Measurements from ENCODE around the gene TTC13.

Gene TTC13

GRCh38 chr1:230971771-230972170 is 6.9 kb downstream of the TTC13 start:
- TF ChIP-seq, protein P1, sequence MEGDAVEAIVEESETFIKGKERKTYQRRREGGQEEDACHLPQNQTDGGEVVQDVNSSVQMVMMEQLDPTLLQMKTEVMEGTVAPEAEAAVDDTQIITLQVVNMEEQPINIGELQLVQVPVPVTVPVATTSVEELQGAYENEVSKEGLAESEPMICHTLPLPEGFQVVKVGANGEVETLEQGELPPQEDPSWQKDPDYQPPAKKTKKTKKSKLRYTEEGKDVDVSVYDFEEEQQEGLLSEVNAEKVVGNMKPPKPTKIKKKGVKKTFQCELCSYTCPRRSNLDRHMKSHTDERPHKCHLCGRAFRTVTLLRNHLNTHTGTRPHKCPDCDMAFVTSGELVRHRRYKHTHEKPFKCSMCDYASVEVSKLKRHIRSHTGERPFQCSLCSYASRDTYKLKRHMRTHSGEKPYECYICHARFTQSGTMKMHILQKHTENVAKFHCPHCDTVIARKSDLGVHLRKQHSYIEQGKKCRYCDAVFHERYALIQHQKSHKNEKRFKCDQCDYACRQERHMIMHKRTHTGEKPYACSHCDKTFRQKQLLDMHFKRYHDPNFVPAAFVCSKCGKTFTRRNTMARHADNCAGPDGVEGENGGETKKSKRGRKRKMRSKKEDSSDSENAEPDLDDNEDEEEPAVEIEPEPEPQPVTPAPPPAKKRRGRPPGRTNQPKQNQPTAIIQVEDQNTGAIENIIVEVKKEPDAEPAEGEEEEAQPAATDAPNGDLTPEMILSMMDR (conservative IDR thresholded peaks at IDR 0.05; ENCODE audit: low read depth, low read length): no peak
- no peak overlapping the region for H3K4me3 ChIP-seq (ENCODE audit: low read length)
- no peak for DNase-seq (ENCODE audit: low read depth)

DNA sequence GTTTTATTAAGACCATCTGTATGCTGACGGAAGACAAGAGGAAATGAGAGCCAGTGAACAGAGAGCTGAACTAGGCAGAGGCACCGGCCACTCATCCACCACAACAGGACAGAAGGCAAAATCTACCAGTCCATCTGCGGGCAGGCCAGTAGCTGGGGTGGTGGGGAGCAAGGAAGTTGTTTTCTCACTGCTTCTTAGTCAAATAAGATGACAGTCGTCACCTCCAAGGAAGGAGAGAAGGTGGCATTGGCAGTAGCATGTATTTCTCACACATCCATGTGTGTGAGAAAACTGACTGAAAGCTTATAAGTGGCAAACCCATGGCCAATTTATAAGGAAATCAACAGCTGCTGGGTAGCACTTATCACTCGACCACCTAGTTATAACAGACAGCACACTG is 8.2 kb downstream of the TTC13 start:
- TF ChIP-seq, protein P1 (conservative IDR thresholded peaks at IDR 0.05; ENCODE audit: low read depth, low read length): no peak
- no peak for DNase-seq (ENCODE audit: low read depth)
- no peak overlapping the region for H3K4me3 ChIP-seq (ENCODE audit: low read length)

DNA sequence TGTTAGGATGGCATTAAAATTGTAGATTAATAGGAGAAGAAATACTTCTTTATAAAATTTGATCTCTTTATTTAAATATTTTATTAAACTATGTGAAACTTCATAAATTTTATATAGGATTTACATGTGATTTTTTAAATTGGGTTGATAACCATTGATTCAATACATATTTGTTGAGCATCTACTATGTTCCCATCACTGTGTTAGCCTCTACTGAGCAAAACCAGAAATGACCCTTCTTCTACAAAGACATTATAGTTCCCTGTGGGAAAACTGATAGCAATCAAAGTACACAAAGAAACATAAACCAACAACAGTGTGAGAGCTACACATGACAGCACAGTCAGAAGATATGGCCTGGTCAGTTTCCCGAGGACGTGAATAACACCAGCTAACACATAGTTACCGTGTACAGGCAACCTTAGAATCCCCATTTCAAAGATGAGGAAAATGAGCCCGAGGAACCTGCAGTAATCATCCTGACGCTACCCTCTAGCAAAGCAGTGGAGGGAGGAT is 12.2 kb downstream of the TTC13 start:
- H3K4me3 ChIP-seq (ENCODE audit: low read length): no peak overlapping the region
- TF ChIP-seq, protein P1 (conservative IDR thresholded peaks at IDR 0.05; ENCODE audit: low read depth, low read length): no peak
- no peak for DNase-seq (ENCODE audit: low read depth)

DNA sequence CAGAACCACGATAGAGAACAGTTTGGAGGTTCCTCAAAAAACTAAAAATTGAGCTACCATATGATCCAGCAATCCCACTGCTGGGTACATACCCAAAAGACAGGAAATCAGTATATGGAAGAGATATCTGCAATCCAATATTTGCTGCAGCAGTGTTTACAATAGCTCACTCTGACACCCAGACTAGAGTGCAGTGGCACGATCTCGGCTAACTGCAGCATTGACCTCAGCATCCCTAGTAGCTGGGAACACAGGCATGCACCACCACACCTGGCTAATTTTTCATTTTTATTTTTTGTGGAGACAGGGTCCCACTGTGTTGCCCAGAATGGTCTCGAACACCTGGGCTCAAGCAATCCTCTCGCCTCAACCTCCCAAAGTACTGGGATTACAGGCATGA is 13.1 kb downstream of the TTC13 start:
- TF ChIP-seq, protein P1 (conservative IDR thresholded peaks at IDR 0.05; ENCODE audit: low read depth, low read length): no peak
- H3K4me3 ChIP-seq (ENCODE audit: low read length): no peak overlapping the region
- DNase-seq (ENCODE audit: low read depth): no peak

DNA sequence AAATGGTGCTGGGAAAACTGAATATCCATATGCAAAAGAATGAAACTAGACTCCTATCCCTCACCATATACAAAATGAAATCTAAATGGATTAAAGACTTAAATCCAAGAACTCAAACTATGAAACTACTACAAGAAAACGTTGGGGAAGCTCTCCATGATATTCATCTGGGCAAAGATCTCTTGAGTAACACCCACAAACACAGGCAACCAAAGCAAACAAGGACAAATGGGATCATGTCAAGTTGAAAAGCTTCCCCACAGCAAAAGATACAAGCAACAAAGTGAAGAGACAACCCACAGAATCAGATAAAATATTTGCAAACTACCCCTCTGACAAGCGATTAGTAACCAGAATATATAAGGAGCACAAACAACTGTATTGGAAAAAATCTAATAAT is 13.8 kb downstream of the TTC13 start:
- DNase-seq (ENCODE audit: low read depth): no peak
- TF ChIP-seq, protein P1 (conservative IDR thresholded peaks at IDR 0.05; ENCODE audit: low read depth, low read length): no peak
- no peak overlapping the region for H3K4me3 ChIP-seq (ENCODE audit: low read length)

- no peak for DNase-seq (ENCODE audit: low read depth)
- TF ChIP-seq, protein P1 (conservative IDR thresholded peaks at IDR 0.05; ENCODE audit: low read depth, low read length): no peak
- H3K4me3 ChIP-seq (ENCODE audit: low read length): no peak overlapping the region
Observed at GRCh38 chr1:230958370-230958769, 20.3 kb downstream of the TTC13 start.

GRCh38 chr1:230957580-230957989 is 21.1 kb downstream of the TTC13 start:
- TF ChIP-seq, protein P1 (conservative IDR thresholded peaks at IDR 0.05; ENCODE audit: low read depth, low read length): no peak
- no peak for DNase-seq (ENCODE audit: low read depth)
- H3K4me3 ChIP-seq (ENCODE audit: low read length): no peak overlapping the region
